ENCODE data around the gene ACBD5.
A peak's percentile ranks its signal among the peaks of the same experiment; 100 is the strongest.

The ACBD5 gene

DNA sequence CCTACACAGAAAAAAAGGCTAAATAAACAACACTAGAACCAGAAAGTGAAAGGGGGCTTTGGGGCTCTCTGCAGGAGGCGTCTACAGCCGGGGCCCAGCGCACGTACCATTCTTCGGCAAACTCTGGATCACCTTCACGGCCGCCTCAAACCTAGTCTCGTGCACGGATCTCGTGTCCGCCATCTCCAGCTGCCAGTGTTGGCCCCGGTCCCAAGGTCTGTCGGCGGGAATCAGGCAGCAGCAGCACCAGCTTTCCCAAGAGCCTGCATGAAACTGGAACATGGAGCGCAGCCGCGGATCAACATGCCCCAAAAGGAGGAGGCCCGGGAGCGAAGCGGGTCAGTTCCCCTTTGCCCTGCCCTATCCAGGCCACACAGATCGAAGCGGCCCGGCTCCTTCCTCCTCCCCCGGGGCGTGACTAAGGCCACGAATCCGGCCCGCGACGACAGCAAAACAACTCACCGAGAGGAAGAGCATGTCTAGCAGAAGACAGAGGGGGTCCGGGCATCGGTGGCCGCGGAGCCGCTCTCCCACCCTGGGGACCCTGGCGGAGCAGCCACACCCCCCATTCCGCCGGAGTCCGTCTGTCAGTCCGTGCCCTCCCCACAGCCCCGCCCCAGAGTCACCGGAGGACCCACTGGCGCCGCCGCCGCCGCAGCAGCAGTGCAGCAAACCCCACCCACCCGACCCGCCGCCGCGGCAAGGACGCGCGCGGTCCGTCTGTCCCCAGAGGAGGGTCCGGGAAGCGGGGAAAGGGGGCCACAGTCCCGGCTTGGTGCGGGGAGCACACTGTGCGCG is at the start of gene ACBD5 (continued):
- TF ChIP-seq, protein P1, sequence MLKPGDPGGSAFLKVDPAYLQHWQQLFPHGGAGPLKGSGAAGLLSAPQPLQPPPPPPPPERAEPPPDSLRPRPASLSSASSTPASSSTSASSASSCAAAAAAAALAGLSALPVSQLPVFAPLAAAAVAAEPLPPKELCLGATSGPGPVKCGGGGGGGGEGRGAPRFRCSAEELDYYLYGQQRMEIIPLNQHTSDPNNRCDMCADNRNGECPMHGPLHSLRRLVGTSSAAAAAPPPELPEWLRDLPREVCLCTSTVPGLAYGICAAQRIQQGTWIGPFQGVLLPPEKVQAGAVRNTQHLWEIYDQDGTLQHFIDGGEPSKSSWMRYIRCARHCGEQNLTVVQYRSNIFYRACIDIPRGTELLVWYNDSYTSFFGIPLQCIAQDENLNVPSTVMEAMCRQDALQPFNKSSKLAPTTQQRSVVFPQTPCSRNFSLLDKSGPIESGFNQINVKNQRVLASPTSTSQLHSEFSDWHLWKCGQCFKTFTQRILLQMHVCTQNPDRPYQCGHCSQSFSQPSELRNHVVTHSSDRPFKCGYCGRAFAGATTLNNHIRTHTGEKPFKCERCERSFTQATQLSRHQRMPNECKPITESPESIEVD (tag by site-specific recombination; IDR thresholded peaks at IDR 0.05) = no peak
- TF ChIP-seq ZNF530 (tag by site-specific recombination; IDR thresholded peaks at IDR 0.05; ENCODE audit: low read depth) (no peak), GLIS1 (tag by site-specific recombination; IDR thresholded peaks at IDR 0.05) (peak; percentile 85), ZNF473 (tag by site-specific recombination; IDR thresholded peaks at IDR 0.05) (no peak), SETDB1 (IDR thresholded peaks at IDR 0.05; ENCODE audit: insufficient read length, low read length) (no peak), ZXDB (tag by site-specific recombination; IDR thresholded peaks at IDR 0.05) (peak; percentile 70), TRIM28 (IDR thresholded peaks at IDR 0.05; ENCODE audit: borderline replicate concordance, low read length) (no peak), ZNF660 (tag by site-specific recombination; IDR thresholded peaks at IDR 0.05) (peak; percentile 40), ZFP37 (tag by site-specific recombination; IDR thresholded peaks at IDR 0.05) (peak; percentile 41; the same call in 1 of the 2 replicates), ZSCAN30 (tag by site-specific recombination; IDR thresholded peaks at IDR 0.05) (no peak), ZNF610 (tag by site-specific recombination; IDR thresholded peaks at IDR 0.05; ENCODE audit: borderline replicate concordance) (no peak), SP2 (tag by site-specific recombination; IDR thresholded peaks at IDR 0.05) (peak; percentile 91), ZNF155 (tag by site-specific recombination; IDR thresholded peaks at IDR 0.05) (no peak), ZNF624 (tag by site-specific recombination; IDR thresholded peaks at IDR 0.05) (no peak), SCRT2 (tag by site-specific recombination; IDR thresholded peaks at IDR 0.05) (no peak), YY2 (tag by site-specific recombination; IDR thresholded peaks at IDR 0.05) (peak; percentile 68), ZNF555 (tag by site-specific recombination; conservative IDR thresholded peaks at IDR 0.05) (no peak), ZNF23 (tag by site-specific recombination; IDR thresholded peaks at IDR 0.05; ENCODE audit: borderline replicate concordance) (no peak), ZNF664 (tag by site-specific recombination; IDR thresholded peaks at IDR 0.05) (no peak), ZNF560 (tag by site-specific recombination; IDR thresholded peaks at IDR 0.05; ENCODE audit: borderline replicate concordance) (no peak), ZNF561 (tag by site-specific recombination; IDR thresholded peaks at IDR 0.05; ENCODE audit: borderline replicate concordance) (no peak), ZNF600 (tag by site-specific recombination; IDR thresholded peaks at IDR 0.05) (peak; percentile 9; the same call in 1 of the 2 replicates), BCL11A (tag by site-specific recombination; IDR thresholded peaks at IDR 0.05; ENCODE audit: low read depth) (peak; percentile 79; the same call in 1 of the 2 replicates), IKZF3 (tag by site-specific recombination; IDR thresholded peaks at IDR 0.05) (peak; percentile 62; the same call in 1 of the 2 replicates), ZEB2 (tag by site-specific recombination; IDR thresholded peaks at IDR 0.05) (peak; percentile 86), HOXA7 (CRISPR knock-in tag; IDR thresholded peaks at IDR 0.05; ENCODE audit: borderline replicate concordance) (no peak)
- TF ChIP-seq, protein P2, sequence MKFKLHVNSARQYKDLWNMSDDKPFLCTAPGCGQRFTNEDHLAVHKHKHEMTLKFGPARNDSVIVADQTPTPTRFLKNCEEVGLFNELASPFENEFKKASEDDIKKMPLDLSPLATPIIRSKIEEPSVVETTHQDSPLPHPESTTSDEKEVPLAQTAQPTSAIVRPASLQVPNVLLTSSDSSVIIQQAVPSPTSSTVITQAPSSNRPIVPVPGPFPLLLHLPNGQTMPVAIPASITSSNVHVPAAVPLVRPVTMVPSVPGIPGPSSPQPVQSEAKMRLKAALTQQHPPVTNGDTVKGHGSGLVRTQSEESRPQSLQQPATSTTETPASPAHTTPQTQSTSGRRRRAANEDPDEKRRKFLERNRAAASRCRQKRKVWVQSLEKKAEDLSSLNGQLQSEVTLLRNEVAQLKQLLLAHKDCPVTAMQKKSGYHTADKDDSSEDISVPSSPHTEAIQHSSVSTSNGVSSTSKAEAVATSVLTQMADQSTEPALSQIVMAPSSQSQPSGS (tag by site-specific recombination; IDR thresholded peaks at IDR 0.05; ENCODE audit: low read depth) = no peak
- TF ChIP-seq, protein P3, sequence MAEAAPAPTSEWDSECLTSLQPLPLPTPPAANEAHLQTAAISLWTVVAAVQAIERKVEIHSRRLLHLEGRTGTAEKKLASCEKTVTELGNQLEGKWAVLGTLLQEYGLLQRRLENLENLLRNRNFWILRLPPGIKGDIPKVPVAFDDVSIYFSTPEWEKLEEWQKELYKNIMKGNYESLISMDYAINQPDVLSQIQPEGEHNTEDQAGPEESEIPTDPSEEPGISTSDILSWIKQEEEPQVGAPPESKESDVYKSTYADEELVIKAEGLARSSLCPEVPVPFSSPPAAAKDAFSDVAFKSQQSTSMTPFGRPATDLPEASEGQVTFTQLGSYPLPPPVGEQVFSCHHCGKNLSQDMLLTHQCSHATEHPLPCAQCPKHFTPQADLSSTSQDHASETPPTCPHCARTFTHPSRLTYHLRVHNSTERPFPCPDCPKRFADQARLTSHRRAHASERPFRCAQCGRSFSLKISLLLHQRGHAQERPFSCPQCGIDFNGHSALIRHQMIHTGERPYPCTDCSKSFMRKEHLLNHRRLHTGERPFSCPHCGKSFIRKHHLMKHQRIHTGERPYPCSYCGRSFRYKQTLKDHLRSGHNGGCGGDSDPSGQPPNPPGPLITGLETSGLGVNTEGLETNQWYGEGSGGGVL (tag by site-specific recombination; IDR thresholded peaks at IDR 0.05) = peak; percentile 42; the same call in 1 of the 2 replicates
- TF ChIP-seq, protein P4, sequence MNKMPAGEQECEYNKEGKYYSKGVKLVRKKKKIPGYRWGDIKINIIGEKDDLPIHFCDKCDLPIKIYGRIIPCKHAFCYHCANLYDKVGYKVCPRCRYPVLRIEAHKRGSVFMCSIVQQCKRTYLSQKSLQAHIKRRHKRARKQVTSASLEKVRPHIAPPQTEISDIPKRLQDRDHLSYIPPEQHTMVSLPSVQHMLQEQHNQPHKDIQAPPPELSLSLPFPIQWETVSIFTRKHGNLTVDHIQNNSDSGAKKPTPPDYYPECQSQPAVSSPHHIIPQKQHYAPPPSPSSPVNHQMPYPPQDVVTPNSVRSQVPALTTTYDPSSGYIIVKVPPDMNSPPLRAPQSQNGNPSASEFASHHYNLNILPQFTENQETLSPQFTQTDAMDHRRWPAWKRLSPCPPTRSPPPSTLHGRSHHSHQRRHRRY (tag by site-specific recombination; IDR thresholded peaks at IDR 0.05) = no peak
- TF ChIP-seq, protein P5, sequence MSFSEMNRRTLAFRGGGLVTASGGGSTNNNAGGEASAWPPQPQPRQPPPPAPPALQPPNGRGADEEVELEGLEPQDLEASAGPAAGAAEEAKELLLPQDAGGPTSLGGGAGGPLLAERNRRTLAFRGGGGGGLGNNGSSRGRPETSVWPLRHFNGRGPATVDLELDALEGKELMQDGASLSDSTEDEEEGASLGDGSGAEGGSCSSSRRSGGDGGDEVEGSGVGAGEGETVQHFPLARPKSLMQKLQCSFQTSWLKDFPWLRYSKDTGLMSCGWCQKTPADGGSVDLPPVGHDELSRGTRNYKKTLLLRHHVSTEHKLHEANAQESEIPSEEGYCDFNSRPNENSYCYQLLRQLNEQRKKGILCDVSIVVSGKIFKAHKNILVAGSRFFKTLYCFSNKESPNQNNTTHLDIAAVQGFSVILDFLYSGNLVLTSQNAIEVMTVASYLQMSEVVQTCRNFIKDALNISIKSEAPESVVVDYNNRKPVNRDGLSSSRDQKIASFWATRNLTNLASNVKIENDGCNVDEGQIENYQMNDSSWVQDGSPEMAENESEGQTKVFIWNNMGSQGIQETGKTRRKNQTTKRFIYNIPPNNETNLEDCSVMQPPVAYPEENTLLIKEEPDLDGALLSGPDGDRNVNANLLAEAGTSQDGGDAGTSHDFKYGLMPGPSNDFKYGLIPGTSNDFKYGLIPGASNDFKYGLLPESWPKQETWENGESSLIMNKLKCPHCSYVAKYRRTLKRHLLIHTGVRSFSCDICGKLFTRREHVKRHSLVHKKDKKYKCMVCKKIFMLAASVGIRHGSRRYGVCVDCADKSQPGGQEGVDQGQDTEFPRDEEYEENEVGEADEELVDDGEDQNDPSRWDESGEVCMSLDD (tag by site-specific recombination; IDR thresholded peaks at IDR 0.05) = no peak
- TF ChIP-seq, protein P6, sequence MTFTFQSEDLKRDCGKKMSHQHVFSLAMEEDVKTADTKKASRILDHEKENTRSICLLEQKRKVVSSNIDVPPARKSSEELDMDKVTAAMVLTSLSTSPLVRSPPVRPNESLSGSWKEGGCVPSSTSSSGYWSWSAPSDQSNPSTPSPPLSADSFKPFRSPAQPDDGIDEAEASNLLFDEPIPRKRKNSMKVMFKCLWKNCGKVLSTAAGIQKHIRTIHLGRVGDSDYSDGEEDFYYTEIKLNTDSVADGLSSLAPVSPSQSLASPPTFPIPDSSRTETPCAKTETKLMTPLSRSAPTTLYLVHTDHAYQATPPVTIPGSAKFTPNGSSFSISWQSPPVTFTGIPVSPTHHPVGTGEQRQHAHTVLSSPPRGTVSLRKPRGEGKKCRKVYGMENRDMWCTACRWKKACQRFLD (tag by site-specific recombination; IDR thresholded peaks at IDR 0.05) = no peak
